ENCODE results near the gene RAB9A. TPM values are rescaled to one million over a fixed set of nuclear protein-coding genes. Genes with fewer than 3 reads are reported as not detected.

Gene RAB9A
- total and polyA plus RNA-seq, 2 of the 8 experiments (the other 6 are each of a cell fraction or from before 2014, with no cell fraction given), result 21.8 to 34.0 TPM

DNA sequence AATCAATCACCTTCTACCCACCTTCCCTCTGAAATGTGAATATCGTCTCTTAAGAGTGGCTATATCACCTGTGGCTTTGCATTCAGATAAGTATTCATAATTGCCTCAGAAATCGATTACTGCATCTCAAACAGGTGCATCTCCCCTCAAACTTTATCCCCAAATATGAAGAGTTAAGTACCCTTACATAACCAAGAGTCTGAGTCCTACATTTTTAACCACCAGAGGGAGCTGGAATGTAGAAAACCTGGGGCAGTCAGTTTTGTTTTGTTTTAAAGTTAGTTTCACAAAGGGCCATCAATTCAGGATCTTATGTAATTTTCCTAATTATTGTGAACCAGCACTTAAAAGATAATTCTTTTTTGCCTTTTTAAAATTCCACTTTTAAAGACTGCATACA is 30.3 kb upstream of the RAB9A start:
- TF ChIP-seq HDAC6 (IDR thresholded peaks at IDR 0.05; ENCODE audit: low read depth, low read length) (no peak), ATF2 (IDR thresholded peaks at IDR 0.05; ENCODE audit: low read length) (no peak), RBBP5 (IDR thresholded peaks at IDR 0.05; ENCODE audit: borderline replicate concordance, low read depth, low read length) (no peak), RAD21 (IDR thresholded peaks at IDR 0.05 in 1 of 2, conservative IDR thresholded peaks at IDR 0.05 in 1 of 2; ENCODE audit: low read depth in 2 of 2, low read length in 2 of 2) (peak; percentile 53 to 58)
- TF ChIP-seq, protein P1, sequence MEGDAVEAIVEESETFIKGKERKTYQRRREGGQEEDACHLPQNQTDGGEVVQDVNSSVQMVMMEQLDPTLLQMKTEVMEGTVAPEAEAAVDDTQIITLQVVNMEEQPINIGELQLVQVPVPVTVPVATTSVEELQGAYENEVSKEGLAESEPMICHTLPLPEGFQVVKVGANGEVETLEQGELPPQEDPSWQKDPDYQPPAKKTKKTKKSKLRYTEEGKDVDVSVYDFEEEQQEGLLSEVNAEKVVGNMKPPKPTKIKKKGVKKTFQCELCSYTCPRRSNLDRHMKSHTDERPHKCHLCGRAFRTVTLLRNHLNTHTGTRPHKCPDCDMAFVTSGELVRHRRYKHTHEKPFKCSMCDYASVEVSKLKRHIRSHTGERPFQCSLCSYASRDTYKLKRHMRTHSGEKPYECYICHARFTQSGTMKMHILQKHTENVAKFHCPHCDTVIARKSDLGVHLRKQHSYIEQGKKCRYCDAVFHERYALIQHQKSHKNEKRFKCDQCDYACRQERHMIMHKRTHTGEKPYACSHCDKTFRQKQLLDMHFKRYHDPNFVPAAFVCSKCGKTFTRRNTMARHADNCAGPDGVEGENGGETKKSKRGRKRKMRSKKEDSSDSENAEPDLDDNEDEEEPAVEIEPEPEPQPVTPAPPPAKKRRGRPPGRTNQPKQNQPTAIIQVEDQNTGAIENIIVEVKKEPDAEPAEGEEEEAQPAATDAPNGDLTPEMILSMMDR (IDR thresholded peaks at IDR 0.05; ENCODE audit: control extremely low read depth in 1 of 3, insufficient read depth in 1 of 3, low read depth in 1 of 3, low read length in 3 of 3), result peak in 2 of 3 experiments; percentile 36 to 51; a peak in 2 of 4 replicates
- Histone ChIP-seq H3K23me2 (ENCODE audit: low read depth, low read length) (no peaks in the 10 kb centered on the region; the same call in 1 of the 2 replicates), H3K4me1 (replicated peaks in 1 of 4; ENCODE audit: control insufficient read depth in 3 of 4, insufficient read depth in 4 of 4, low read length in 3 of 4) (no peaks in the 10 kb centered on the region; a peak in 1 of 7 replicates), H3K79me1 (ENCODE audit: low read depth, low read length) (no peaks in the 10 kb centered on the region), H4K5ac (ENCODE audit: insufficient read length, low read depth, low read length) (no peak overlapping the region), H3K4ac (replicated peaks; ENCODE audit: insufficient read length, low read depth, low read length) (no peak overlapping the region), H2AFZ (ENCODE audit: low read length) (no peak overlapping the region), H3K23ac (ENCODE audit: insufficient read length) (no peak overlapping the region), H2BK12ac (ENCODE audit: low read depth, low read length) (no peak overlapping the region), H2BK15ac (ENCODE audit: low read length) (no peak overlapping the region), H3K18ac (ENCODE audit: extremely low read depth, low read length) (no peak overlapping the region), H3K14ac (ENCODE audit: insufficient read length) (no peak overlapping the region), H2AK5ac (ENCODE audit: low read depth, low read length) (no peak overlapping the region), H2BK5ac (ENCODE audit: low read depth, low read length) (no peak overlapping the region), H3K4me2 (ENCODE audit: insufficient read depth in 1 of 2, low read depth in 2 of 2, low read length in 2 of 2) (0 out of 4 replicates have a peak overlapping the region, but pooled peaks of 1 of the 2 experiments have one; percentile 13), H4K8ac (ENCODE audit: extremely low read depth, insufficient read depth, low read length) (no peak overlapping the region), H4K91ac (replicated peaks; ENCODE audit: insufficient read length, low read length) (no peak overlapping the region), H4K20me1 (replicated peaks in 1 of 2; ENCODE audit: control insufficient read depth in 1 of 2, insufficient read depth in 2 of 2, low read length in 2 of 2) (no peaks in the 10 kb centered on the region), H3K9me3 (ENCODE audit: insufficient read depth in 2 of 2, low read depth in 1 of 2, low read length in 1 of 2) (no peaks in the 10 kb centered on the region), H3K79me2 (ENCODE audit: control insufficient read depth in 1 of 2, insufficient read depth in 2 of 2, low read length in 2 of 2) (no peaks in the 10 kb centered on the region), H3K4me3 (ENCODE audit: extremely low read depth in 1 of 4, insufficient read depth in 2 of 4, low read depth in 3 of 4, low read length in 4 of 4) (no peak overlapping the region), H2BK120ac (replicated peaks; ENCODE audit: low read depth, low read length) (no peak overlapping the region), H3K56ac (replicated peaks; ENCODE audit: insufficient read length, low read depth, low read length) (no peak overlapping the region), H3K36me3 (ENCODE audit: control insufficient read depth in 2 of 4, insufficient read depth in 4 of 4, low read length in 3 of 4) (peaks cover 0 to under 1% (median 0%) of the 10 kb centered on the region in 4 experiments; a peak in 3 of 8 replicates), H3K9ac (replicated peaks in 1 of 4; ENCODE audit: extremely low read depth in 1 of 4, low read depth in 3 of 4, low read length in 3 of 4) (no peak overlapping the region), H2BK20ac (ENCODE audit: low read length) (no peak overlapping the region), H3K27ac (ENCODE audit: low read depth, low read length) (no peak overlapping the region), H3K27me3 (replicated peaks in 1 of 4; ENCODE audit: control insufficient read depth in 3 of 4, extremely low read depth in 1 of 4, insufficient read depth in 3 of 4, low read length in 3 of 4) (no peaks in the 10 kb centered on the region)
- no peak for DNase-seq (ENCODE audit: low read depth in 1 of 2, low spot score in 2 of 2)
- POLR2A ChIA-PET (ENCODE audit: partially characterized antibody), result no interaction called here
- CTCF ChIA-PET (ENCODE audit: partially characterized antibody), result no interaction called here
- FAIRE-seq, result no peak
- WGBS, 2 experiments (ENCODE audit: extremely low coverage in 1 of 2, insufficient coverage in 1 of 2, insufficient read length in 1 of 2, insufficient replicate concordance in 2 of 2, low coverage in 1 of 2, low lambda C conversion rate in 2 of 2, missing lambda C conversion rate in 1 of 2), result 33% methylated on average over 2 of the region's 2 CpGs; no CpG with 5 or more reads in 1 of the 2 experiments

Data from H1 (cell line).